Activated CD8-positive, alpha-beta memory T cell treated with anti-CD3 and anti-CD28 coated beads, Interleukin-2, amount 10 ng/mL, durations not matched to agents 7 days and 5 days (primary cell): ENCODE measurements around the gene CPT1C. TPM values are rescaled to one million over a fixed set of nuclear protein-coding genes. Genes with fewer than 3 reads are reported as not detected.

Experiments
- ATAC-seq: fragments of 150-1000 bp; cut with Tn5 transposase; one replicate; pipeline ENCODE4 v1.10.0; 2021; ENCODE audit warnings: moderate library complexity
- CTCF ChIA-PET: fragments of 350-600 bp; sonication (Branson Sonifier 250); formaldehyde crosslinking; loops from one replicate; lab custom pipeline; 2021; ENCODE audit warnings: antibody characterized with exemption; lab: Charles Lee
- DNase-seq: peaks from one replicate; pipeline ENCODE4 v3.0.0-alpha.2; 2020
- H3K27ac Mint-ChIP-seq: one replicate; pipeline ENCODE4 v1.8.0; 2021; ENCODE audit warnings: mild to moderate bottlenecking, mixed read lengths
- H3K27me3 Mint-ChIP-seq: one replicate; pipeline ENCODE4 v1.8.0; 2021; ENCODE audit warnings: mixed read lengths
- H3K36me3 Mint-ChIP-seq: one replicate; pipeline ENCODE4 v1.8.0; 2021; ENCODE audit warnings: mild to moderate bottlenecking, mixed read lengths
- H3K4me1 Mint-ChIP-seq: one replicate; pipeline ENCODE4 v1.8.0; 2021; ENCODE audit warnings: mixed read lengths
- H3K4me3 Mint-ChIP-seq: one replicate; pipeline ENCODE4 v1.8.0; 2021; ENCODE audit warnings: mild to moderate bottlenecking, moderate library complexity, mixed read lengths
- H3K9me3 Mint-ChIP-seq: one replicate; pipeline ENCODE4 v1.8.0; 2022; ENCODE audit warnings: low read depth, mixed read lengths
- total RNA-seq, 2 experiments: library from RNA; stranded (reverse); gene quantifications; one replicate each; pipeline ENCODE4 v1.2.3, GENCODE V29; 2021

CPT1C gene
- 1 to 10 TPM; 1.6 TPM for total RNA-seq

GRCh38 chr19:49690656-49691242, at the start of gene CPT1C:
Gene CPT1C (plus strand): TSS chr19:49691116. CDS start chr19:49692253, 1,137 bp downstream.
- peak; percentile 61 for DNase-seq
- CTCF ChIA-PET: interaction anchor here (1.1 kb wide), 1 partner anchor 14 kb away, joined by 3 read pairs; the partner anchor contains the start of gene PRMT1
- H3K27ac Mint-ChIP-seq: no peak within 1 kb of the TSS
- peaks cover 22% of the 10 kb centered on the region for H3K27me3 Mint-ChIP-seq
- ATAC-seq: peak; percentile 74
- H3K9me3 Mint-ChIP-seq: no peaks in the 10 kb centered on the region
- peaks cover 21% of the 10 kb centered on the region for H3K4me1 Mint-ChIP-seq
- H3K4me3 Mint-ChIP-seq: peak within 1 kb of the TSS; percentile 48
- peaks cover 1% of the 10 kb centered on the region for H3K36me3 Mint-ChIP-seq

- ATAC-seq (peak; percentile 63), DNase-seq (peak; percentile 100)
- peaks cover 44% of the 10 kb centered on the region for H3K4me1 Mint-ChIP-seq
- CTCF ChIA-PET: interaction anchor here (0.7 to 4.9 kb wide), 8 partner anchors 23 to 153 kb away, joined by 3 to 54 read pairs (median 4); partner anchors contain the start of genes BCL2L12, IRF3 and PRMT1
- peak within 1 kb of the TSS; percentile 99 for H3K27ac Mint-ChIP-seq
- no peaks in the 10 kb centered on the region for H3K9me3 Mint-ChIP-seq
- peak within 1 kb of the TSS; percentile 93 for H3K4me3 Mint-ChIP-seq
- peaks cover 6% of the 10 kb centered on the region for H3K27me3 Mint-ChIP-seq
- H3K36me3 Mint-ChIP-seq: peaks cover 7% of the 10 kb centered on the region
These were observed 49.0 kb upstream of the CPT1C start, which contains the start of gene SCAF1 for GRCh38 chr19:49641688-49642491. Gene SCAF1 (plus strand): TSS chr19:49642209. CDS start chr19:49645027, 2,818 bp downstream.

GRCh38 chr19:49642492-49643035, 48.4 kb upstream of the CPT1C start:
- DNase-seq (no peak), ATAC-seq (no peak)
- Mint-ChIP-seq H3K9me3 (no peaks in the 10 kb centered on the region), H3K27me3 (peaks cover 6% of the 10 kb centered on the region), H3K4me3 (peak overlapping the region; percentile 93), H3K36me3 (peaks cover 7% of the 10 kb centered on the region), H3K27ac (peak overlapping the region; percentile 99), H3K4me1 (peaks cover 44% of the 10 kb centered on the region)
- CTCF ChIA-PET: interaction anchor here (0.7 to 4.9 kb wide), 11 partner anchors 13 to 153 kb away, joined by 3 to 54 read pairs (median 5); partner anchors contain the start of genes BCL2L12, IRF3 and PRMT1

GRCh38 chr19:49643466-49643865, 47.5 kb upstream of the CPT1C start:
- no peak for ATAC-seq

GRCh38 chr19:49645592-49645991, 45.3 kb upstream of the CPT1C start:
- Mint-ChIP-seq H3K4me1 (peaks cover 30% of the 10 kb centered on the region), H3K36me3 (peaks cover 10% of the 10 kb centered on the region), H3K4me3 (no peak overlapping the region), H3K9me3 (no peaks in the 10 kb centered on the region), H3K27me3 (no peaks in the 10 kb centered on the region), H3K27ac (no peak overlapping the region)
- CTCF ChIA-PET: no interaction called here
- DNase-seq: no peak
- ATAC-seq: no peak

More at GRCh38 chr19:49643466-49643865, 47.5 kb upstream of the CPT1C start:
- Mint-ChIP-seq H3K4me3 (peak overlapping the region; percentile 93), H3K4me1 (peaks cover 40% of the 10 kb centered on the region), H3K36me3 (peaks cover 7% of the 10 kb centered on the region), H3K9me3 (no peaks in the 10 kb centered on the region), H3K27ac (peak overlapping the region; percentile 99), H3K27me3 (peaks cover 3% of the 10 kb centered on the region)
- CTCF ChIA-PET: interaction anchor here (0.6 to 4.9 kb wide), 8 partner anchors 12 to 140 kb away, joined by 3 to 54 read pairs (median 4); partner anchors contain the start of gene PRMT1
- DNase-seq: peak; percentile 58

GRCh38 chr19:49645995-49646394, 44.9 kb upstream of the CPT1C start:
- DNase-seq: no peak
- CTCF ChIA-PET: no interaction called here
- peaks cover 26% of the 10 kb centered on the region for H3K4me1 Mint-ChIP-seq
- no peak overlapping the region for H3K4me3 Mint-ChIP-seq
- ATAC-seq: no peak
- no peaks in the 10 kb centered on the region for H3K27me3 Mint-ChIP-seq
- peaks cover 11% of the 10 kb centered on the region for H3K36me3 Mint-ChIP-seq
- no peaks in the 10 kb centered on the region for H3K9me3 Mint-ChIP-seq
- no peak overlapping the region for H3K27ac Mint-ChIP-seq

- Mint-ChIP-seq H3K27me3 (no peaks in the 10 kb centered on the region), H3K9me3 (no peaks in the 10 kb centered on the region), H3K27ac (no peak overlapping the region), H3K4me3 (no peak overlapping the region), H3K36me3 (peaks cover 11% of the 10 kb centered on the region), H3K4me1 (peaks cover 24% of the 10 kb centered on the region)
- ATAC-seq: no peak
- DNase-seq: no peak
- CTCF ChIA-PET: no interaction called here
These were observed 44.3 kb upstream of the CPT1C start for GRCh38 chr19:49646586-49646985.

GRCh38 chr19:49651029-49651819, 39.7 kb upstream of the CPT1C start:
- H3K4me3 Mint-ChIP-seq: no peak overlapping the region
- DNase-seq (no peak), ATAC-seq (no peak)
- peaks cover 17% of the 10 kb centered on the region for H3K36me3 Mint-ChIP-seq
- H3K9me3 Mint-ChIP-seq: no peaks in the 10 kb centered on the region
- CTCF ChIA-PET: no interaction called here
- no peak overlapping the region for H3K27ac Mint-ChIP-seq
- H3K27me3 Mint-ChIP-seq: no peaks in the 10 kb centered on the region
- peaks cover 2% of the 10 kb centered on the region for H3K4me1 Mint-ChIP-seq

- DNase-seq: no peak
- H3K4me1 Mint-ChIP-seq: peaks cover 2% of the 10 kb centered on the region
- no peaks in the 10 kb centered on the region for H3K27me3 Mint-ChIP-seq
- H3K4me3 Mint-ChIP-seq: no peak overlapping the region
- ATAC-seq: no peak
- CTCF ChIA-PET: no interaction called here
- H3K9me3 Mint-ChIP-seq: no peaks in the 10 kb centered on the region
- H3K27ac Mint-ChIP-seq: no peak overlapping the region
- peaks cover 19% of the 10 kb centered on the region for H3K36me3 Mint-ChIP-seq
These were observed 38.9 kb upstream of the CPT1C start for GRCh38 chr19:49651820-49652550.

- peaks cover 2% of the 10 kb centered on the region for H3K4me1 Mint-ChIP-seq
- ATAC-seq (no peak), DNase-seq (no peak)
- CTCF ChIA-PET: no interaction called here
- H3K9me3 Mint-ChIP-seq: no peaks in the 10 kb centered on the region
- no peak overlapping the region for H3K27ac Mint-ChIP-seq
- no peaks in the 10 kb centered on the region for H3K27me3 Mint-ChIP-seq
- H3K36me3 Mint-ChIP-seq: peaks cover 22% of the 10 kb centered on the region
- H3K4me3 Mint-ChIP-seq: no peak overlapping the region
These were observed 38.1 kb upstream of the CPT1C start for GRCh38 chr19:49652551-49653465.

- CTCF ChIA-PET: no interaction called here
These were observed 37.5 kb upstream of the CPT1C start for GRCh38 chr19:49653466-49653806.

More at GRCh38 chr19:49653466-49653806, 37.5 kb upstream of the CPT1C start:
- ATAC-seq: no peak
- no peak overlapping the region for H3K4me3 Mint-ChIP-seq
- no peak for DNase-seq
- H3K27me3 Mint-ChIP-seq: no peaks in the 10 kb centered on the region
- H3K4me1 Mint-ChIP-seq: peaks cover 2% of the 10 kb centered on the region
- no peak overlapping the region for H3K27ac Mint-ChIP-seq
- H3K9me3 Mint-ChIP-seq: no peaks in the 10 kb centered on the region
- H3K36me3 Mint-ChIP-seq: peaks cover 23% of the 10 kb centered on the region
